Suprapubic skin (tissue), 4 donors: ENCODE data around the gene GFI1B. TPM values are rescaled to one million over a fixed set of nuclear protein-coding genes. Genes with fewer than 3 reads are reported as not detected.
A peak's percentile ranks its signal among the peaks of the same experiment; 100 is the strongest.
"Not testable (repeated sequence)": the region's sequence is repeated elsewhere in the genome, so short reads cannot be mapped to it uniquely, and the experiment has no call there.

Source experiments
- DNase-seq, 2 donors: peaks; one replicate each; pipeline ENCODE4 v3.0.0-alpha.2; 2019; ENCODE audit warnings: low spot score in 2 of 2
- H3K27ac ChIP-seq: fragments of 200-600 bp; sonication (generic); one replicate; pipeline ENCODE4 v1.5.1; 2019
- H3K27me3 ChIP-seq: fragments of 200-600 bp; sonication (generic); one replicate; pipeline ENCODE4 v1.5.1; 2019
- H3K36me3 ChIP-seq: fragments of 200-600 bp; sonication (generic); one replicate; pipeline ENCODE4 v1.5.1; 2019
- H3K4me1 ChIP-seq: fragments of 200-600 bp; sonication (generic); one replicate; pipeline ENCODE4 v1.5.1; 2019
- H3K4me3 ChIP-seq: fragments of 200-600 bp; sonication (generic); one replicate; pipeline ENCODE4 v1.5.1; 2019; ENCODE audit warnings: mild to moderate bottlenecking
- H3K9me3 ChIP-seq: fragments of 200-600 bp; sonication (generic); one replicate; pipeline ENCODE4 v1.5.1; 2019
- EP300 ChIP-seq: sonication (generic); formaldehyde crosslinking; IDR thresholded peaks from one replicate; pipeline ENCODE4 v1.6.1; 2017; ENCODE audit warnings: antibody characterized with exemption
- POLR2A ChIP-seq, 2 donors: fragments of 450-650 bp; IDR thresholded peaks; one replicate each; pipeline ENCODE4 v1.6.1; 2017; ENCODE audit warnings: antibody characterized with exemption in 2 of 2, mild to moderate bottlenecking in 2 of 2, moderate library complexity in 2 of 2
- POLR2AphosphoS5 ChIP-seq, 3 donors: sonication (generic); formaldehyde crosslinking; IDR thresholded peaks; one replicate each; pipeline ENCODE4 v1.6.1; 2017; ENCODE audit warnings: antibody characterized with exemption in 3 of 3
- WGBS: methylation state at CpG from one replicate; pipeline ENCODE4 v1.1.5; 2018; 5-methylcytosine and 5-hydroxymethylcytosine counted together
- total RNA-seq, 4 donors: library from RNA; depleted of rRNA; stranded (reverse); fragments of >200 nt; gene quantifications; one replicate each; pipeline ENCODE4 v1.1.0, GENCODE V29; 2016
- TF ChIP-seq, protein P1 (sequence below), 2 donors: fragments of 200-600 bp in 1 of 2; fragments of 450-650 bp in 1 of 2; sonication (generic) in 1 of 2; IDR thresholded peaks; one replicate each; pipeline ENCODE4 v1.5.1; 2016 to 2019; ENCODE audit warnings: antibody characterized with exemption in 2 of 2, mild to moderate bottlenecking in 1 of 2, moderate library complexity in 1 of 2

GFI1B gene
- total RNA-seq, 4 donors from 2014 or later: not detected

GRCh38 chr9:132994410-132995120, 16.1 kb downstream of the GFI1B start:
- peak overlapping the region; percentile 75 for H3K27ac ChIP-seq
- peaks cover 37% of the 10 kb centered on the region for H3K27me3 ChIP-seq
- TF ChIP-seq EP300 (no peak), POLR2AphosphoS5 (IDR thresholded peaks at IDR 0.05) (no peak), POLR2A (IDR thresholded peaks at IDR 0.05) (no peak)
- TF ChIP-seq, protein P1, sequence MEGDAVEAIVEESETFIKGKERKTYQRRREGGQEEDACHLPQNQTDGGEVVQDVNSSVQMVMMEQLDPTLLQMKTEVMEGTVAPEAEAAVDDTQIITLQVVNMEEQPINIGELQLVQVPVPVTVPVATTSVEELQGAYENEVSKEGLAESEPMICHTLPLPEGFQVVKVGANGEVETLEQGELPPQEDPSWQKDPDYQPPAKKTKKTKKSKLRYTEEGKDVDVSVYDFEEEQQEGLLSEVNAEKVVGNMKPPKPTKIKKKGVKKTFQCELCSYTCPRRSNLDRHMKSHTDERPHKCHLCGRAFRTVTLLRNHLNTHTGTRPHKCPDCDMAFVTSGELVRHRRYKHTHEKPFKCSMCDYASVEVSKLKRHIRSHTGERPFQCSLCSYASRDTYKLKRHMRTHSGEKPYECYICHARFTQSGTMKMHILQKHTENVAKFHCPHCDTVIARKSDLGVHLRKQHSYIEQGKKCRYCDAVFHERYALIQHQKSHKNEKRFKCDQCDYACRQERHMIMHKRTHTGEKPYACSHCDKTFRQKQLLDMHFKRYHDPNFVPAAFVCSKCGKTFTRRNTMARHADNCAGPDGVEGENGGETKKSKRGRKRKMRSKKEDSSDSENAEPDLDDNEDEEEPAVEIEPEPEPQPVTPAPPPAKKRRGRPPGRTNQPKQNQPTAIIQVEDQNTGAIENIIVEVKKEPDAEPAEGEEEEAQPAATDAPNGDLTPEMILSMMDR (IDR thresholded peaks at IDR 0.05): no peak
- DNase-seq: no peak
- H3K36me3 ChIP-seq: no peaks in the 10 kb centered on the region
- no peaks in the 10 kb centered on the region for H3K9me3 ChIP-seq
- 21% methylated on average over 12 of the region's 13 CpGs for WGBS
- peaks cover 23% of the 10 kb centered on the region for H3K4me1 ChIP-seq
- H3K4me3 ChIP-seq: no peak overlapping the region

GRCh38 chr9:132995121-132995420, 16.6 kb downstream of the GFI1B start:
- Histone ChIP-seq H3K4me1 (peaks cover 23% of the 10 kb centered on the region), H3K9me3 (no peaks in the 10 kb centered on the region), H3K27me3 (peaks cover 40% of the 10 kb centered on the region), H3K27ac (peak overlapping the region; percentile 59), H3K4me3 (no peak overlapping the region), H3K36me3 (no peaks in the 10 kb centered on the region)
- no peak for DNase-seq
- no peak for TF ChIP-seq EP300
- TF ChIP-seq POLR2AphosphoS5 (IDR thresholded peaks at IDR 0.05): no peak
- TF ChIP-seq, protein P1 (IDR thresholded peaks at IDR 0.05): no peak
- no peak for TF ChIP-seq POLR2A (IDR thresholded peaks at IDR 0.05)
- WGBS: 70% methylated on average over 2 of the region's 6 CpGs

GRCh38 chr9:132995879-132996278, 17.4 kb downstream of the GFI1B start:
- Histone ChIP-seq H3K4me3 (no peak overlapping the region), H3K27me3 (peaks cover 46% of the 10 kb centered on the region), H3K9me3 (no peaks in the 10 kb centered on the region), H3K36me3 (no peaks in the 10 kb centered on the region), H3K27ac (no peak overlapping the region), H3K4me1 (peaks cover 23% of the 10 kb centered on the region)
- TF ChIP-seq, protein P1 (IDR thresholded peaks at IDR 0.05): no peak
- TF ChIP-seq POLR2AphosphoS5 (IDR thresholded peaks at IDR 0.05) (no peak), POLR2A (IDR thresholded peaks at IDR 0.05) (no peak), EP300 (no peak)
- WGBS: 96% methylated on average over 4 of the region's 8 CpGs
- no peak for DNase-seq

DNA sequence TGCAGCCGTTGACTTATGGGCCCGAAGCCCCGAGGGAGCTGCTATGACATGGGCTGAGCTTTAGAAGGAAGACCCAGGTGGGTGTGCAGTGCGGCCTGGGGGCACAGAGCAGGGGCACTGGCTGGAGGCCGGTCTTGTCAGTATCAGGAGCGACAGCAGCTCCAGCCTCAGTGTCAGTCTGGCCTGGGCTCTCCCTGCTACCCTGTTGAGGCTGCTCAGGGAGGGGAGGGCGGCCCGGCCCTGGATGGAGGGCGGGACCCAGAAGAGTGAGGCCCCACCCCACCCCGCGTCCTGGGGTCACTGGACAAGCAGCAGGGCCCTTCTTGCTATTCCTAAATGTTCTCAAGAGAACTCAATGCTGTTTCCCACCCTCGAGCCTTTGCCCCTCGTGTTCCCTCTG, 18.0 kb downstream of the GFI1B start:
- Histone ChIP-seq H3K27ac (no peak overlapping the region), H3K4me3 (no peak overlapping the region), H3K4me1 (peaks cover 23% of the 10 kb centered on the region), H3K9me3 (no peaks in the 10 kb centered on the region), H3K27me3 (peaks cover 47% of the 10 kb centered on the region), H3K36me3 (no peaks in the 10 kb centered on the region)
- 79% methylated on average over 9 of the region's 13 CpGs for WGBS
- TF ChIP-seq POLR2A (IDR thresholded peaks at IDR 0.05) (no peak), EP300 (no peak), POLR2AphosphoS5 (IDR thresholded peaks at IDR 0.05) (no peak)
- TF ChIP-seq, protein P1 (IDR thresholded peaks at IDR 0.05): no peak
- DNase-seq: no peak

GRCh38 chr9:132997591-132997990, 19.1 kb downstream of the GFI1B start:
- WGBS: 67% methylated on average over 4 of the region's 4 CpGs
- Histone ChIP-seq H3K36me3 (no peaks in the 10 kb centered on the region), H3K4me3 (no peak overlapping the region), H3K9me3 (no peaks in the 10 kb centered on the region), H3K27ac (no peak overlapping the region), H3K27me3 (peaks cover 37% of the 10 kb centered on the region), H3K4me1 (peaks cover 28% of the 10 kb centered on the region)
- TF ChIP-seq EP300: no peak
- no peak for TF ChIP-seq POLR2AphosphoS5 (IDR thresholded peaks at IDR 0.05)
- TF ChIP-seq, protein P1 (IDR thresholded peaks at IDR 0.05): no peak
- no peak for TF ChIP-seq POLR2A (IDR thresholded peaks at IDR 0.05)
- no peak for DNase-seq

DNA sequence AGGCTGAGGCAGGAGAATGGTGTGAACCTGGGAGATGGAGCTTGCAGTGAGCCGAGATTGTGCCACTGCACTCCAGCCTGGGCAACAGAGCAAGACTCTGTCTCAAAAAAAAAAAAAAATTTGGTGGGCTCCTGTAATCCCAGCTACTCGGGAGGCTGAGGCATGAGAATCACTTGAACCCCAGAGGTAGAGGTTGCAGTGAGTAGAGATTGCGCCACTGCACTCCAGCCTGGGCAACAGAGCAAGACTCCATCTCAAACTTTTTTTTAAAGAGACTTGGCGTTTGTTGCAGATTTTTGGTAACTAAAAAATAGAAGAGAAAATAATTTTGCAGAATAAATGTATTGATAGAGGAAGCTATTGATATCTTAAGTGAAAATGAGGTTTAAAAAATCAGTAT, 19.7 kb downstream of the GFI1B start:
- H3K9me3 ChIP-seq, H3K27ac ChIP-seq, H3K4me3 ChIP-seq, H3K36me3 ChIP-seq, DNase-seq: not testable (repeated sequence)
- WGBS: 94% methylated on average over 4 of the region's 4 CpGs
- Histone ChIP-seq H3K27me3 (peaks cover 38% of the 10 kb centered on the region), H3K4me1 (peaks cover 26% of the 10 kb centered on the region)
